Right lung (tissue), 5 donors: Measurements from ENCODE around the gene APOA4. TPM values are rescaled to one million over a fixed set of nuclear protein-coding genes. Genes with fewer than 3 reads are reported as not detected.
"Not testable (repeated sequence)": the region's sequence is repeated elsewhere in the genome, so short reads cannot be mapped to it uniquely, and the experiment has no call there.

Experiments used
- DNase-seq, 2 donors: peaks; one replicate each; pipeline ENCODE4 v3.0.0-alpha.2; 2013
- polyA plus RNA-seq, 5 donors: library from polyadenylated mRNA; unstranded; fragments of 120-200 nt; gene quantifications; one replicate each; pipeline versions ENCODE4 v1.2.1 to v1.2.3, GENCODE V29; 2013; ENCODE audit warnings: inconsistent platforms in 1 of 5, low replicate concordance in 1 of 5; ENCODE audit not compliant: insufficient read length in 5 of 5, insufficient read depth in 1 of 5

Gene APOA4
- polyA plus RNA-seq, 5 donors, result not detected

DNA sequence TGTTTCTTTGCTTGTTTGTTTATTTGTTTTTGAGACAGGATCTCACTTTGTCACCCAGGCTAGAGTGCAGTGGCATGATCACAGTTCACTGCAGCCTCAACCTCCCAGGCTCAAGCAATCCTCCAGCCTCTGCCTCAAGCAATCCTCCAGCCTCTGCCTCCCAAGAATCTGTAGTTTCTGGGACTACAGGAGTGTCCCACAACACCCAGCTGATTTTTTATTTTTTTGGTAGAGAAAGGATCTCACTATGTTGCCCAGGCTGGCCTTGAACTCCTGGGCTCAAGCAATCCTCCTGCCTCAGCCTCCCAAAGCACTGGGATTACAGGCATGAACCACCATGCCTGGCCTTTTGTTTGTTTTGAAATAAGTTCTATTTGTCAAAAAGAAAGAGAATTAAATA, 21.4 kb downstream of the APOA4 start:
- not testable (repeated sequence) for DNase-seq

- no peak for DNase-seq
Measured at GRCh38 chr11:116800610-116801009, 22.5 kb downstream of the APOA4 start.

GRCh38 chr11:116798368-116798767, 24.7 kb downstream of the APOA4 start:
- DNase-seq, result no peak

GRCh38 chr11:116797816-116798215, 25.3 kb downstream of the APOA4 start:
- no peak for DNase-seq

DNA sequence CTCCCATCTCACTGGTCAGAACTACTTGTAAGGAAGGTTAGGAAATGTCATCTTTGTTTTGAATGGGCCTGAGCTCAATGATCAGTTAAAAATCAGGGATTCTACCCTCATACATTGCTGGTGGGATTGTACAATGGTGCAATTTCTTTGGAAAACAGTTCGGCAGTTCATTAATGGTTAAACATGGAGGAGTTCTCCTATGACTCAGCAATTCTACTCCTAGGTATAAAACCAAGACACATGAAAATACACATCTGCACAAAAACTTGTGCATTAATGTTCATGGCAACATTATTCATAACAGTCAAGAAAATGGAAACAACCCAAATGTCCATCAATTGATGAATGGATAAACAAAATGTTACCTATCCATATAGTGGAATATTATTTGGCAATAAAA, 26.6 kb downstream of the APOA4 start:
- no peak for DNase-seq

DNA sequence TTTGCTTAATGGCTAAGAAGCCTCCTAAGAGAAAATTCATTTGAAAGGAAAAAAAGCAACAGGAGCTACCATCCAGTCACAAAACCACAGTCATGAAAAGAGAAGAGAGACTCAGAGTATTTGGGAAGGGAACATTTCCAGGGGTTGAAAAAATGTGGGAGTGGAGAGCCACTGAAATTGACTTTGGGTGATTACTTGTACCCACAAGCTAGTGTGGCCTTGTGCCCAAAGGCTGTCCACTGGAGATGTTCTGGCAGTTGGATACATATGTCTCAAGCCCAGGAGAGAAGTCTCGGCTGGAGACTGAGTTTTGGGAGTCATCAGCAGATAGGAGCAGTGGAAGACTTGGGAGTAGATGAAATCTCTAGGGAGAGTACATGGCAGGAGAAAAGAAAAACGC, 28.3 kb downstream of the APOA4 start:
- no peak for DNase-seq

GRCh38 chr11:116793772-116794097, 29.4 kb downstream of the APOA4 start:
- no peak for DNase-seq

DNA sequence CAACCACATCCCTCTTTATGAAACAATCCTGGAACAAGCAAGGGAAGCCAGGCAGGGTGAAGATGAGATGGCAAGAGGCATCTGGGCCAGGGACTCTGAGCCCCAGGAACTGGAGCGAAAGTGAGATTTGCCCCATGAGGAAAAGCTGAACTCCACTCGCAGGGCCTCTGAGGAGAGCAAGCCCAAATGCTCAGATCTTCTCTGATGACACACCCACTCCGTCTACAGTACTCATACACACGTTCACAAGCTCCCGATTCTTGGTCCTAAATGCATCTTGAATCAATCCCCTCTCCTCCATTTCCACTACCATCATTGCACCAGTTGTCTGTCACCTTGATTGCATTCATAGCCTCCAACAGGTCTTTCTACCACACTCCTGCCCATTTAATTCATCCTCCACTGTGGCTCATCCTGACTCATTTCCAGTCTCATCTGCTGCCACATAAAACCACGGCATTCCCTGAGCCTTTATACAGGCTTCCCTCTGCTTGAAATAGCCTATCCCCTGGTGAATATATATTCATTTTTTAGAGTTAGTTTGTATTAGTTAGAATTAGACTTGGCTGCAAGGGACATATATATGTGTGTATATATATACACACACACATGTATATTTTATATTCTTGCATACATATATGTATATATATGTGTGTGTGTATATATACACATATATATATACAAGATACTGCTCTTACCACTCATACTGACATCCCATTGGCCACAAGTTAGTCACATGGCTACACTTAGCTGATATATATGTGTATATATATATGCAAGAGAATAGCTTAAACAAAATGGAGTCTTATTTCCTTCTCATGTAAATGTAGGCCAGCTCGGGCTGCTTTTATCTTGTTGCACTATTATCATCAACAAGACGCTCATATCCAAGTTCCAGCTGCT, 30.0 kb downstream of the APOA4 start:
- DNase-seq, result no peak

GRCh38 chr11:116792144-116792868, 30.8 kb downstream of the APOA4 start:
- no peak for DNase-seq

DNA sequence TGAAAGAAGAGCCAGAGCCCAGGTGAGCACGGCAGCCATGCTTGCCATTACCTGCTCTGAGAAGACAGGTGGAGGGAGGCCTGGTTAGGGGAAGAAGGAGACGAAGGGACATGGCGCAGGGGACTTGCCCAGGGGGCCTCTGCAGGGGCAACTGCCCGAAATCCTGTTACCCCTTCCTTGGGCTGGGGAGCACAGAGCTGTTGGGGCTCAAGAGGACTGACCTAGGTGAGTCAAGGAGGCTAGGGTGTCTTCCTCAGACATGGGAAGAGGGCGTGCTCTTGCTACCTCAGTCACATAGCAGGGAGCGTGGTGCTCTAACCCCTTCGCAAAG, 31.3 kb downstream of the APOA4 start, which contains the start of gene APOA5:
Gene APOA5, minus strand, starts transcription at position 67 of the 331 bp plus-strand sequence. Its CDS starts 19 bp downstream, at position 48.
- no peak for DNase-seq

GRCh38 chr11:116791002-116791812, 31.9 kb downstream of the APOA4 start:
- peak in 1 of 2 donors; percentile 73 for DNase-seq

- no peak for DNase-seq
Measured at GRCh38 chr11:116790167-116791001, 32.7 kb downstream of the APOA4 start.

DNA sequence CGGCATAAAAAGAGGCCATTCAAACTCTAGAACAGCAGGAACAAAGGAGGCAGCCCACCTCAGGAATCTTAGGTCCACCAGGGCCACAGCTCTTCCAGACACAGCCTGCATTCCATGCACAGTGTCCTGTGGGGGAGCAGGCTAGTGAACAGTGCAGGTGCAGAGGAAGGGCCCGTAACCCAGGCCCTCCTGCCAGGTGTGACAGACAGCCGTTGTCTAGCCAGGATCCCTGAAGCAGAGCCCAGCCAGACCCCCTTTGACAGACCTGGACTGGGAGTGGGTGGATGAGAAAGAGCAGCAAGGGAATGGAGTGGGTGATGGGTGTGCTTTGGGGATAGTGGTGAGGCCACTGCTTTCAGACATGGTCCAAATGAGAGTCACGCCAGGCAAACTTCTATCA, 34.1 kb downstream of the APOA4 start:
- DNase-seq, result no peak

GRCh38 chr11:116788534-116788933, 34.6 kb downstream of the APOA4 start:
- no peak for DNase-seq

DNA sequence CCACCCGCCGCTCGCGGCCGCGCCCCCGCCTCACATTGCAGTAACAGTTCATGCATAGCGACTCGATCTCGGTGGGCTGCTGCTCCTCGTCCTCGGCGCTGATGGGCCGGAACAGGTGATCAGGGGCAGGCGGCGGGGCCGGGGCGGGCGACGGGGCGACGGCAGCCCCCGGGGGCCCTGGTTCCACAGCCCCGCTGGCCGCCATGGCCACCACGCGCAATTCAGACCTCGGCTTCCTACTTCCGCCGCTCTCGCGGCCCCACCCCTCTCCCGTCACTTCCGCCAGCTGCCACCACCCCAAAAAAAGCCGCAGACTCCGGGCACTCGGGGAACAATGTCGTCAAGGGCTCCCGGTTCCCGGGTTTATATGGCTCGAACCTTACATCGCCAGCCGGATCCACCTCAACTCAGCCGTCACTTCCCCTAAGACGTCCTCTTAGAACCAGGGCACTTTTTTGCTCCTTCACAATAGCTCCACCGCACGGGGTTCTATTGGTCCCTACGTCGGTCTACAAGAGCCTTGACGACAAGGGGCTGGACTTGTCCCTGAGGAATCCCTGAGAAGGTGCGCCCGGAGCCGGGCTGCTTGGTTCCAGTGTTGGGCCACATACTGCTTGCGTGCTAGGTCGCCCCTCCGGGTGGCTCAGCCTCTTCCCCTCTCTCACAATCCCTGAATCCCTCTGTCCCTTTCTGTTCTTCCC, 35.2 kb downstream of the APOA4 start, which contains the start of gene ZPR1:
Gene ZPR1, minus strand, starts transcription at position 238 of the 701 bp plus-strand sequence. Its CDS starts 33 bp downstream, at position 205.
- peak; percentile 78 to 85 for DNase-seq

- no peak for DNase-seq
Measured at GRCh38 chr11:116787436-116787785, 35.7 kb downstream of the APOA4 start.

- DNase-seq, result no peak
Measured at GRCh38 chr11:116786966-116787365, 36.1 kb downstream of the APOA4 start.

- no peak for DNase-seq
Measured at GRCh38 chr11:116786326-116786725, 36.8 kb downstream of the APOA4 start.

- no peak for DNase-seq
Measured at GRCh38 chr11:116782728-116783127, 40.4 kb downstream of the APOA4 start.

GRCh38 chr11:116778556-116778955, 44.5 kb downstream of the APOA4 start:
- DNase-seq, result no peak

- no peak for DNase-seq
Measured at GRCh38 chr11:116777056-116777455, 46.0 kb downstream of the APOA4 start.
